SW480 (cell line): ENCODE data around the gene CAPN2.
"Not testable (repeated sequence)": the region's sequence is repeated elsewhere in the genome, so short reads cannot be mapped to it uniquely, and the experiment has no call there.

Source experiments
- DNase-seq: peaks from one replicate; pipeline ENCODE4 v3.0.0-alpha.2; 2016; ENCODE audit warnings: low spot score

Gene CAPN2

DNA sequence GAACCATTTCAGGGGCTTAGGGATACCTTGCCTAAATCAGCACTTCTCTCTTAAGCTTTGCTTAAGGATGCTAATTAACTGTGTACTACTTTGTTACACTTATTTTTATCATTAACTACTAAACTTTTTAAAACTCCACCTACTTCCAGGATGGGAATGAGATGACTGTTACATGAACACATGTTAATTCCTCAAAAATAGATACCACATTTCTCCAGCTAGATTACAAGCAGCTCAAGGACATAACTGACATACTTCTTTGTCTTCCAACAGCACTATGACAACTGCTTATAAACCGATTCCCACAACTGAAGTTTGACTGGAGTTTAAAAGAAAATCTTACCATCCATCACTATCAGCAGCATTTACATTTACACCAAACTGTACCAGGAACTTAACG, 79.7 kb downstream of the CAPN2 start:
- no peak for DNase-seq

DNA sequence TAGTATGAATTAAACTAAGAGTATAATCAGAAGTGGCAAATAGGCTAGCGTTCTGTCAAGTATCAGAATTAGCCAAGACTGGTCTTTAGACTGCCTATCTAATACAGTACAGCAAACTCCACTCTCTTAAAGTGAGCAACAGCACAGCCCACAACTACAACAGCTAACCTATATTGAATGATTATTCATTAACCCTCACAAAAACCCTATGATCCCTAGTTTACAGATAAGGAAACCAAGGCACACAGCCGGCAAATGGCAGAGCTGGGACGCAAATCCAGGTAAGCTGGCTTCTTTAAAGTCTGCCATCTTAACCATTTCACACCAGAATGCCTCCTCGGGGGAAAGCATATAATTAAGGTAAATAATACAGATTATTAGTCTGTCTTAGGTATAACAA, 81.4 kb downstream of the CAPN2 start:
- DNase-seq, result no peak

DNA sequence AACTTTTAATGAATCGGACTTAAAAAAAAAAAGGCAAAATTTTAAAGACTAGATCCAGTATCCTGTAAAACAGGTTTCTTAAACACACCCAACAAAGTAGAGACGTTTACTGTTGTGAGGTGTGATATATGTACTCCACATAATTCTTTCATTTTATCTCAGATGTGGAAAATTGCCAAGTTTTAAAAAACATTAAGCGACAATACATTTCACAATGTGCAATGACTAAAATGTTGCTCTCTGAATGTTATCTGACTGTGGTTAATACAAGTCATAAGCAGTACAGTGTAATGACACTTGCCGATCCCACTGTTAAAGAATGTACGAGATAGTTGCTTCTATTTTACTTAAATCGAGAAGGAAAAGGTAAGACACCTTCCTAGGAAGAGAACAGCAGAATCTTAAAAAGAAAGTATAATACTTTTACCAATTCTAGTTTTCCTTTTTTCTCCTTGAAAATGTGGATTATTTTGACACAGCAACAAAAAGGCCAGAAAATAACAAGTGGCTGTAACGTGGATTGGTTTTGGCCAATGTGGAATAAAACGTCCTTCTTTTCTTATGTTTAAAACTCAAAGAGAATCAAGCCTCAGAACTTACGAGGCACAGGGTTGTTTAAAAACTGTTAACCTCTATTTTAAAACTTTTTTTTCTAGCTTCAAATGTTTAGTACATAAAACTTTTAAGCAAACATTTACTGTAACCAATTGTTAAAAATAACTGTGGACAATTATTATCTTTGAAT, 82.0 kb downstream of the CAPN2 start:
- DNase-seq, result no peak

DNA sequence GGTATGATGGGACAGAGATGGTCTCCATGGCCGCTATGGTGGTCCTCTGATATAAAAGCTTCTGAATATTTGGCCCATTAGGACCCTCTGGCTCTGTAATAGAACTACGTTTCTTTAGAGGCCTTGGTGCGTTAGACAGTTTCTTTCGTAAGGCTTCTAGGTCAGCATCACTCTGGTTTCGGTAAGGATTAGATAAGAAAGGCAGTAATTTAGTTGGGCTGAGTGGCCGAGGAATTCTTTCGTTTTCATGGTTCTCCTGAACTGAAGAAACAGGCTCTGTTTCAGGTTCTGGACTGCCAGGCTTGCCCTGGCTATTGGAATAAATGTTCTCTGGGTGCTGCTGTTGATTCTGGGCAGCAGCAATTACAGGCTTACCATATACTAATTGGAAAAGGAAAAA, 83.9 kb downstream of the CAPN2 start:
- no peak for DNase-seq

DNA sequence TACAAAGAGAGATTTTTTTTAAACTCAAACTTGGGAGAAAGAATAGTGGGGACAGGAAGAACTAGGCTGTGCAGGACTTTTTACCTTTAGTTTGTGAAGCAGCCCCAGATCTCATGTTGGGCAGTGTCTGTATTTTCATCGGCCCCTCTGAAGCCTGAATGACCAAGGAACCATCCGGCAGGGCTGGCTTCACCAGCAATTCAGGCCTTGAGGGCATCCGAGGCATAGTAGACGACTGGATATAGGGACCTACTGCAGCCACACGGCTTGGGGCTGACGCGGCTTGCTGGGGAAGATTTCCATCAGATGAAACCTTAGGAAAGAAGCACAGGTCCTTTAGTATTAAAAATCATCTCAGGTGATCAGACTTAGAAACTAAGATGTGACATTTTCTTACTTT, 89.7 kb downstream of the CAPN2 start:
- DNase-seq, result no peak

DNA sequence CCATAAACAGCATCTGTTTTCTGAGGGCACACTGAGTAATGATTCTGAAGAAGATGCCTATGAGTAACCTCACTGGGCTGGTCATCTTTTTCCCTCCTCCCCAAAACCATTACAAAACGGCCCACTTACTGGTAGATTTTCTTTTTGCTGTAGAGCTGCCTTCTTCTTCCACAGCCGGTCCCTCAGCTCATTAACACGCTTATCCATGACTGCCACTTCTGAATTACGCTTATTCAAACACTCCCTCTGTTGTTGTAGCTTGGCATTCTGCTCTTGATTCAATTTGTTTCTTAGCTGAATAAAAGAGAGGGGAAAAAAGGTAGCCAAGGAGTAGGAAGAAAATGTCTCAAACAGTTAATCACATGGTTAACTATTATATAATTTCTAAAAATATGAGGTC, 90.3 kb downstream of the CAPN2 start:
- DNase-seq, result no peak

DNA sequence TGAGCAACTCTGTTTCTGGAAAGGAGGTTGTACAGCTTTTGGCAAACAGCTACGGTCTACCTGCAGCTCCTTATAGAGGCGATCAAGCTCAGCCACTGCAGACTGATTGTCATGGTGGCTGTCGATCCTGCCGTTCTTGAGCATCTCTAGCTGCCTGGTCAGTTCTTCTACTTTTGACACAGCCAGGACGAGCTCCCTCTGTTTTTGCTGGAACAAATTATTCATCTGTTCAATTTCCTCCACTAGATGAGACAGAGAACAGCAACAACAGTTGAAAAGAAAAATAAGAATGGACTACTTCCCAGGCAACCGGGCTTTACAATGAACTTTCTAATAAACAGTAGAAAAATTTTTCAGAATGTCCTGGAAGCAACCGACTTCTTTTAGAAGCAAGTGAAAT, 90.9 kb downstream of the CAPN2 start:
- no peak for DNase-seq

DNA sequence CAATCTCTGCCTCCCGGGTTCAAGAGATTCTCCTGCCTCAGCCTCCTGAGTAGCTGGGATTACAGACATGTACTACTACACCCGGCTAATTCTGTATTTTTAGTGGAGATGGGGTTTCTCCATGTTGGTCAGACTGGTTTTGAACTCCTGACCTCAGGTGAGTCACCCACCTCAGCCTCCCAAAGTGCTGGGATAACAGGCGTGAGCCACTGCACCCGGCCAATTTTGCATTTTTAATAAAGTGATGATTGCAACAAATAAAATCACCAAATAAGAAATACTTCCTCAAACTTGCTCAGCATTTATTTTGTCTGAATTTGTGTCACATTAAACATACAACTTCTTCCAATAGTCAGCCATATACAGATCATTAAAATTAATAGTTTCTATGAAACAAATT, 97.6 kb downstream of the CAPN2 start:
- DNase-seq, result not testable (repeated sequence)

DNA sequence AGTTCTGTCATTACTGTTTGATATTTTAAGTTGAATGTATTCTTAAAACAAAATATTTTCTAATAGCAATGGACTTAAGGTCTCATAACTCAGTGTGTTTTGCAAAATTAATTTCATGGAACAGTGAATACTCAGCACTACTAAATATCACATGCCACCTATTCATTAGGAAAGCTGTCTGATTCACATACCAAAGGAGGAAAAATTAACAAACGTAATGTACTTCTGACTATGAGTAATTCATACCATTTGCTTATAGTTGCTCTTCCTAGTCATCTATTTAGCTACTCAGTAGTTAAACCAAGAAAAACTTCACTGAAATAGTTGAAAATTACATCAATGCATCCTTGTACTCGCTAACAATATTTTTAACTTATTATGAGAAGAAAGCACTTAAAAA, 98.2 kb downstream of the CAPN2 start:
- DNase-seq, result no peak

DNA sequence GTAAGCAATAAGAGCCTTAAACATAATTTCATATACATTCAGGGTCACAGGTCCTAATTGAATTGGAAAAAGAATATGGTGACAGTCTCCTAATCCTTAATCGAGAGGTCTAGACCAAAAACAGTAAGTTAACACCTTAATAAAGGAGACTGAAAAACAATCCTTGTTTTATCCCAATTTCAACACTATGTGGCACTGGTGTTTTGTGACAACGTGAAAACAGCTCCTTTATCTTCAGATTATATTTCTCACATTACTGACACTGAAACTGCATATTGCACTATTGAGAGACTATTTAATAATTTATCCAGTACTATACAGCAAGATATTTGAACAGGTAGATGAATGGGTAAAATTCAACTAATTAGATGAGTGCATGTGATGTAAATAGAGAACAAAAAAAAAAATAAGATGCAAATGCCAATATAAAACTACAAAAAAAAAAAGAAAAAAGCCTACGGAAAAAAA, 99.3 kb downstream of the CAPN2 start:
- peak; percentile 51 for DNase-seq

DNA sequence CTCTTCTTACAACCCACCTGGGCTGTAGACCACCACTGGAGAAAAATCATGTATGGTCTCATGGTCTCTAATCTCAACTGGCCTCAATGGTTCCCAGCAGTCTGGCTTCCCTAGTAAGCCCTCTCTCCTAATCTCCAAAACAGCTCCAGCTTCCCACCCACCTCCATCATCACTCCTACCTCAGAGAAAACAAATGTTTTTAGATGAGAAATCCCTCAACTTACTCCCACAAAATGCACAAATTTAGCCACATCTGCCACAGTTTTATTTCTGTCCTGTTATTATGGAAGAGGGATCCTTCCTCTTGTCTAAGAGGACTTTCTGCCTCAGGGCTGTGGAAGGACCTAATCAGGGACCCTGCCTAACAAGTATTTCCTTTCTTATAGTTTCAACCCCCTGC, 101.3 kb downstream of the CAPN2 start:
- no peak for DNase-seq

DNA sequence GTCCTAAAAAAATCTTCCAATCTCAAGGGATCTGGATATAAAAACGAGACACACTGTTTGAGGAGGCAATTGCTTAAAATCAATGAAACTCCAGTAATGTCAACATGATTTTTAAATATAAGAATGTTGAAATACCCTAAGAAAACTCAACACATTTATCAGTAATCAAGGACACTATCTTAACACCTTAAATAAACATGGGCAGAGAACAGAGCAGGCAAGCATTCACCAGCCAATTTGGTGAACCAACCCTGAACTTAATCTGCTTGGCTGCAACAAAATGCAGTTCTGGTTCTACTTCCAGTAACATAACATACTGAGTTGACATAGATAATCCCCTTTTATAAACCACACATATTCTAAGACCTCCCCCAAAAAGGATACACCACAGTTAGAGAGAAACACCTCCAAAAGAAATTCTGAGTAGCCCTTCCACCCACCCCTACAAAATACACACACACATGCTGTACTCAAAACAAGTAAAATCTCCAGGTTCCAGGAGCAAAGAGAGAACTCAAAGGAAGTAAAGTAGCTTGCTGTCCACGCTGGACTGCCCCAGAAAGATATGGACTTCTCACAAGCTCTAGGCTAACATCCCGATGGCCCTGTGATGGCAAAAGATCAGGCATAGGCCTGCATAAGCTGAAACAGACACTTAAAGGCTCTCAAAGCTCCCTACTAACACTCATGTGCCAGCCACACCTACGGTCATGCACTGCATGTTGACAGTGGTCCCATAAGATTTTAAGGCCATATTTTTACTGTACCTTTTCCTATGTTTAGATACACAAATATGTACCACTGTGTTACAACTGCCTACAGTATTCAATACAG, 102.9 kb downstream of the CAPN2 start:
- no peak for DNase-seq

DNA sequence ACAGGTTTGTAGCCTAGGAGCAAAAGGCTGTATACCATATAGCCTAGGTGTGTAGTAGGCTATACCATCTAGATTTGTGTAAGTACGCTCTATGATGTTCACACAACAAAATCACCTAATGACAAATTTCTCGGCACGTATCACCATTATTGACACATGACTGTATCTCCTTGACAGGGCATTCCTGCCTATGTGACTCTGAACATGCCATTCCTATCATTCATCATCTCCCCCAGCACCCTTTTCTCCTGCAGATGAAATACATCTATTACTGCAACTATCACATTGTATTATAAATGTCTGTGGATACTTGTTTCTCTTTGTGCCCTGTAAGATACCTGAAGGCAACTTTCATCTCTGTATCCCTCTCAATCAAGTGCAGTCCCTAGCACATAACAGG, 103.5 kb downstream of the CAPN2 start:
- DNase-seq, result peak; percentile 10

DNA sequence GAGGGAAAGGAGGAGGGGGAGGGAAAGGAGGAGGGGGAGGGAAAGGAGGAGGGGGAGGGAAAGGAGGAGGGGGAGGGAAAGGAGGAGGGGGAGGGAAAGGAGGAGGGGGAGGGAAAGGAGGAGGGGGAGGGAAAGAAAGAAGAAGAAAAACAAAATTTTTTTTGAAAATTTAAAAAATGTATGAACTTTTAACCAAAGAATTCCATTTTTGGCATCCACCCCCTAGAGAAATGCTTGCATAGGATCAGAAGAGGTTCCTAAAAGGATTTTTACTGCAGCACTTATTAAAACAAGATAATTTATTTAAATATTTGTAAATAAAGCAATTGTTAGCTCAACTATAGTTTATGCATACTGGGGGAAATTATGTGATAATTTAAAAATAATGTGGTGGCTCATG, 104.9 kb downstream of the CAPN2 start:
- DNase-seq, result not testable (repeated sequence)

DNA sequence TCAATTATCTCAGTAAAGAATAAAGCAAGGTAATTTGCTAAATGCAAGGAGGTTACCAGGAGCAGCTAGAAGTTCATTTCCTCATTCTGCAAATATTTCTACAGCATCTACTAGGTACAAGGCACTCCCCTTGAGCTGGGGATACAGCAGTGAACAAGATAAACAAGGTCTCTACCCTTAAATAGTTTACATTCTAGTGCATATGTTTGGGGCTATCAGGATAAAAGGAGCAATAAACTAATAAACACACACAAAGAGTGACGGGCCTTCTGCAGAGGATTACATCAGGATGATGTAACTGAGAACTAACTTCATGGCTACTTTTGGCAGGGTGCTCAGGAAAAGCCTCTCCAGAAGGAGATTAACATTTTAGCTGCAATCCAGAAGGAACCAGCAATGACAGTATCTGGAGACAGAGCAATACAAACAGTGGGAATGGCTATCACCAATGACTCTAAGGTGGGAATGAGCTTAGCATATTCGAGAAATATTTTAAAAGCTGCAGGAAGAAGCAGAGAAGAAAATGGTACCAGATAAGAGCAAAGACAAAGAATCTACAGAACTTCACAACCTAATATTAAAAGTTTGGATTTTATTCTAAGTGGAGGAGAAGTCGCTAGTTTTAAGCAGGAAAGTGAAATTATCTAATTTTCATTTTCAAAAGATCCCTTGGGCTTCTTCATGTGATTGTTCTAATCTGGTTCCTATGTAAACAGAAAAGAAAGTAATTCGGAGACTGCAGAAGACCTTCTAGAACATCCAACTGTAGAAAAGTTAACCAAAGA, 107.6 kb downstream of the CAPN2 start:
- DNase-seq, result peak; percentile 48

DNA sequence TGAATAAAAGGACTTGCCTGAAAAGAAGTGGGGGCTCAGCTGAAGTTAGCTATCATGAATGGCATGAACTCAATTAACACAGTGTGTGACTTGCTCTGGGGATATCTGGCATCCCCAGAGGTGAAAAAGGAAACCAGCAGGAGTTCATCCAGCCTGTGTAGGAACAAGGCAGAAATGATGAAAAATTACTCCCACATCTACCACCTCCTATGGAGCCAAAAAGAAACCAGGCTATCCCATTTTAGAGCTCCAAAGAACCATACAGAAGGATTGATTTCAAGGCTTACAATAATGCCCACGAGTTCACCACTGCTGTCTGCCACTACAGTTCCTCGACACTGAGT, 108.1 kb downstream of the CAPN2 start:
- no peak for DNase-seq

DNA sequence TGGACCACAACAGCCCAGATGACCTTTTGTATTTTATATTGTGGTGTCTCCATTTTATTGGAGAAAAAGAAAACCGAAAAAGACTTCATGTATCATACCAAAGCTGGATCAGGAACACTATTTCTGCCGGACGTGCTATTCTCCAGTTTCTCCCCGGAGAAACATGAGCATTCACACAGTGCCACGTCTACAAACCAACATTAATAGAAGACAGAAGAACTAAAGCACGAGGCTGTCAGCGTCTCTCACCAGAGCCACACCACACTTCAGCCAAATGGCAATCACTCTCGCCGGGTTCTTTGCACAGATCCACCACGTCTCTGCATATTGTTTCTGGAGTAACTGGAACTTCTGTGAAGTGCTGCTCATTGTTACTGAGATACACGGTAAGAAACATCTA, 108.6 kb downstream of the CAPN2 start:
- DNase-seq, result no peak

DNA sequence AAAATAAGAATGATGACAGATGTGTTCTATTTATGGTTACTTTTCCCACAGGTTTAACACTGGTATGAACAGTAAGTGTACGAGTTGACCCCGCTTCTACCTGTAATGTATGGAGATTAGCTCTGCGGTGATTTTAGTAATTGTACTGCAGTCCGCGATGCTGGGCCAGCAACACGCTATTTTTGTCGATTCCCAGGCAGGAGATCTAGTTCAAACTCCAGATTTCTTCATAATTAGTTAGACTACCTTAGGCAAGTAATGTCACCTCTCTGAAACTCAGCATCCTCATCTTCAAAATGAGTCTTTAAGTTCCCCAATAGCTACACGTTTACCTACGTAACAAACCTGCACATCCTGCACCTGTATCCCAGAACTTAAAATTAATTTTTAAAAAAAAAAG, 111.9 kb downstream of the CAPN2 start:
- DNase-seq, result no peak

DNA sequence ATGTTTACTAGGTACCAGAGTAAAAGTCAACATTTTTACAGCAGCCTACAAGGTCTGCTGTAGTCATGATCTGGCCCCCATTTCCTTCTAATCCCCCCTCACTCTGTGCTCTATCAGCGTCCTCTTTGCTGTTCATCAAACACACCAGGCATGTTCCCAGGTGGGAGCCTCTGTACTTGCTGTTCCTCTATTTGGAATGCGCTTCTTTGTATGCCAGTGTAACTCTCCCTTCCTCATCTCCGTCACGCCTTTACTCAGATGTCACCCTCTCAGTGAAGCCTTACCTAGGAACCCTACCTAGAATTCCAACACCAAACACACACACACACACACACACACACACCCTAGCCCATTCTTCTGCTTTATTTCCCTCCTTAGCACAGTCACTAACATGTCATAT, 112.4 kb downstream of the CAPN2 start:
- no peak for DNase-seq
